ENCODE measurements around the gene PRPF6.

DNA sequence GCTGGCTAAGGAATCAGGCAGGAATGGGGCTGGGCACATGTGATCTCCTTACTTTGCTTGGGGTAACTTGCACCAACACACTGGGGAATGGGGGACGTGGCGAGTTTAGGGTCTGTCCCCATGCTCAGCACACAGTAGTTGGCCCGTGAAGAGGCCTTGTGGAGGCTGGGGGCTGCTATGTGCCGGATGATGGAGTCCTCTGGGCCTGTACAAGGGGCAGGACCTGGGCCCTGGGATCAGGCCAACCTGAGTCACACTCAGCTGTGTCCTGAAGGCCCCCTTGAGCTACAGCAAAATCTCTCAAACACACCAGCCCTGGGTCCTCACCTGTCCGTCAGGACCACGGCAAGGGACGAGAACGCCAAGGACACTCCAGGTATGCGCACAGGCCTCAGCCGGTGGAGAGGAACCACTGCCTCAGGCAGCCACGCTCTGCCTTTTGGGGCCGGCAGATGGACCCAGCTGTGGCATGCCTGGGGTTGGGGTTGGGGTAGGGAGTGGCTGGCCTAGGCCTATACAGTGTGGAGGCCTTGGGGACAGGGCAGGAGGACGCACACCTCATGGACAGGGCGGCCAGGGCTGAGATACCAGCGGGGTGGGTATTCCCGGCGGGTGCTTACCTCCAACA is 35.8 kb upstream of the PRPF6 start:
- TF ChIP-seq, protein P1, sequence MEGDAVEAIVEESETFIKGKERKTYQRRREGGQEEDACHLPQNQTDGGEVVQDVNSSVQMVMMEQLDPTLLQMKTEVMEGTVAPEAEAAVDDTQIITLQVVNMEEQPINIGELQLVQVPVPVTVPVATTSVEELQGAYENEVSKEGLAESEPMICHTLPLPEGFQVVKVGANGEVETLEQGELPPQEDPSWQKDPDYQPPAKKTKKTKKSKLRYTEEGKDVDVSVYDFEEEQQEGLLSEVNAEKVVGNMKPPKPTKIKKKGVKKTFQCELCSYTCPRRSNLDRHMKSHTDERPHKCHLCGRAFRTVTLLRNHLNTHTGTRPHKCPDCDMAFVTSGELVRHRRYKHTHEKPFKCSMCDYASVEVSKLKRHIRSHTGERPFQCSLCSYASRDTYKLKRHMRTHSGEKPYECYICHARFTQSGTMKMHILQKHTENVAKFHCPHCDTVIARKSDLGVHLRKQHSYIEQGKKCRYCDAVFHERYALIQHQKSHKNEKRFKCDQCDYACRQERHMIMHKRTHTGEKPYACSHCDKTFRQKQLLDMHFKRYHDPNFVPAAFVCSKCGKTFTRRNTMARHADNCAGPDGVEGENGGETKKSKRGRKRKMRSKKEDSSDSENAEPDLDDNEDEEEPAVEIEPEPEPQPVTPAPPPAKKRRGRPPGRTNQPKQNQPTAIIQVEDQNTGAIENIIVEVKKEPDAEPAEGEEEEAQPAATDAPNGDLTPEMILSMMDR (IDR thresholded peaks at IDR 0.05): no peak
- no peak for TF ChIP-seq SIN3A (IDR thresholded peaks at IDR 0.05; ENCODE audit: borderline replicate concordance, insufficient read depth, low read depth, low read length)
- no peak for TF ChIP-seq TCF7L2 (IDR thresholded peaks at IDR 0.05; ENCODE audit: low read depth, low read length)
